Muscle layer of duodenum (tissue), 2 donors: Measurements from ENCODE around the gene OR8G5.
"Not testable (repeated sequence)": the region's sequence is repeated elsewhere in the genome, so short reads cannot be mapped to it uniquely, and the experiment has no call there.

Experiments
- H3K27ac ChIP-seq: one replicate; pipeline ENCODE4 v1.7.0; 2013; ENCODE audit warnings: mild to moderate bottlenecking, low read length
- H3K27me3 ChIP-seq: one replicate; pipeline ENCODE4 v1.7.0; 2013; ENCODE audit warnings: low read depth, mild to moderate bottlenecking, control low read depth, low read length
- H3K36me3 ChIP-seq, 2 donors: one replicate each; pipeline ENCODE4 v1.7.0; 2013; ENCODE audit warnings: low read length in 2 of 2, control low read depth in 1 of 2, mild to moderate bottlenecking in 1 of 2; ENCODE audit not compliant: insufficient read depth in 2 of 2, control insufficient read depth in 1 of 2
- H3K4me1 ChIP-seq, 2 donors: one replicate each; pipeline ENCODE4 v1.7.0; 2013; ENCODE audit warnings: low read length in 2 of 2, mild to moderate bottlenecking in 2 of 2, control low read depth in 1 of 2, moderate library complexity in 1 of 2; ENCODE audit not compliant: insufficient read depth in 2 of 2, control insufficient read depth in 1 of 2
- H3K4me3 ChIP-seq, 2 donors: one replicate each; pipeline ENCODE4 v1.7.0; 2013; ENCODE audit warnings: low read length in 2 of 2, low read depth in 1 of 2, mild to moderate bottlenecking in 1 of 2
- H3K9me3 ChIP-seq, 2 donors: one replicate each; pipeline ENCODE4 v1.7.0; 2013; ENCODE audit warnings: low read length in 2 of 2, control low read depth in 1 of 2, mild to moderate bottlenecking in 1 of 2; ENCODE audit not compliant: control insufficient read depth in 1 of 2
- donor health status: healthy.

The OR8G5 gene

GRCh38 chr11:124238512-124238911 lies 17.7 kb upstream of the OR8G5 start:
- no peak overlapping the region for H3K27ac ChIP-seq

GRCh38 chr11:124240621-124241397 lies 15.4 kb upstream of the OR8G5 start, which contains the start of gene OR8G1:
Gene OR8G1, plus strand, starts transcription at chr11:124241095. Its CDS starts 8,581 bp downstream, at chr11:124249676.
- Histone ChIP-seq H3K27ac (no peak within 1 kb of the TSS), H3K4me3 (no peak within 1 kb of the TSS), H3K36me3 (no peaks in the 10 kb centered on the region), H3K27me3 (no peaks in the 10 kb centered on the region), H3K9me3 (no peaks in the 10 kb centered on the region), H3K4me1 (no peaks in the 10 kb centered on the region)

More at GRCh38 chr11:124238512-124238911, 17.7 kb upstream of the OR8G5 start:
- Histone ChIP-seq H3K27me3 (no peaks in the 10 kb centered on the region), H3K4me1 (no peaks in the 10 kb centered on the region), H3K9me3 (no peaks in the 10 kb centered on the region), H3K4me3 (no peak overlapping the region), H3K36me3 (no peaks in the 10 kb centered on the region)

- H3K27me3 ChIP-seq, H3K27ac ChIP-seq, H3K9me3 ChIP-seq, H3K4me1 ChIP-seq, H3K4me3 ChIP-seq, H3K36me3 ChIP-seq: not testable (repeated sequence)
These were observed 6.3 kb upstream of the OR8G5 start for GRCh38 chr11:124249869-124250268.

GRCh38 chr11:124265041-124265440 lies 8.9 kb downstream of the OR8G5 start:
- H3K27ac ChIP-seq, H3K4me3 ChIP-seq, H3K9me3 ChIP-seq, H3K4me1 ChIP-seq, H3K36me3 ChIP-seq, H3K27me3 ChIP-seq: not testable (repeated sequence)

GRCh38 chr11:124270886-124271285 lies 14.7 kb downstream of the OR8G5 start:
- not testable (repeated sequence) for H3K27me3 ChIP-seq, H3K36me3 ChIP-seq, H3K9me3 ChIP-seq, H3K4me3 ChIP-seq, H3K27ac ChIP-seq, H3K4me1 ChIP-seq

- H3K36me3 ChIP-seq = no peaks in the 10 kb centered on the region
- no peaks in the 10 kb centered on the region for H3K9me3 ChIP-seq
- no peak overlapping the region for H3K27ac ChIP-seq
- H3K4me1 ChIP-seq = no peaks in the 10 kb centered on the region
- no peaks in the 10 kb centered on the region for H3K27me3 ChIP-seq
- H3K4me3 ChIP-seq = no peak overlapping the region
These were observed 17.8 kb downstream of the OR8G5 start for GRCh38 chr11:124274000-124274399.

GRCh38 chr11:124276081-124276480 lies 19.9 kb downstream of the OR8G5 start:
- no peaks in the 10 kb centered on the region for H3K36me3 ChIP-seq
- H3K4me1 ChIP-seq = no peaks in the 10 kb centered on the region
- H3K9me3 ChIP-seq = peaks cover 0 to 6% of the 10 kb centered on the region in 2 donors
- no peaks in the 10 kb centered on the region for H3K27me3 ChIP-seq
- no peak overlapping the region for H3K4me3 ChIP-seq
- no peak overlapping the region for H3K27ac ChIP-seq

GRCh38 chr11:124277207-124277606 lies 21.0 kb downstream of the OR8G5 start:
- Histone ChIP-seq H3K27ac (no peak overlapping the region), H3K4me1 (no peaks in the 10 kb centered on the region), H3K36me3 (no peaks in the 10 kb centered on the region), H3K4me3 (no peak overlapping the region), H3K27me3 (no peaks in the 10 kb centered on the region), H3K9me3 (peaks cover 0 to 16% of the 10 kb centered on the region in 2 donors)

GRCh38 chr11:124277804-124278203 lies 21.6 kb downstream of the OR8G5 start:
- Histone ChIP-seq H3K36me3 (no peaks in the 10 kb centered on the region), H3K27me3 (no peaks in the 10 kb centered on the region), H3K4me1 (no peaks in the 10 kb centered on the region), H3K9me3 (peaks cover 0 to 16% of the 10 kb centered on the region in 2 donors), H3K27ac (no peak overlapping the region), H3K4me3 (no peak overlapping the region)

GRCh38 chr11:124278261-124278660 lies 22.1 kb downstream of the OR8G5 start:
- no peak overlapping the region for H3K27ac ChIP-seq
- H3K4me3 ChIP-seq = no peak overlapping the region
- H3K36me3 ChIP-seq = no peaks in the 10 kb centered on the region
- H3K27me3 ChIP-seq = no peaks in the 10 kb centered on the region
- H3K4me1 ChIP-seq = no peaks in the 10 kb centered on the region
- peaks cover 0 to 16% of the 10 kb centered on the region in 2 donors for H3K9me3 ChIP-seq

GRCh38 chr11:124285610-124286344 lies 29.6 kb downstream of the OR8G5 start:
- Histone ChIP-seq H3K4me3 (no peak overlapping the region), H3K4me1 (no peaks in the 10 kb centered on the region), H3K27me3 (no peaks in the 10 kb centered on the region), H3K27ac (no peak overlapping the region), H3K9me3 (peaks cover 0 to 26% of the 10 kb centered on the region in 2 donors), H3K36me3 (no peaks in the 10 kb centered on the region)
